GM10248 (cell line): ENCODE data around the gene PRKG1.

Experiments
- CTCF ChIA-PET: fragments of 300-600 bp; sonication (Branson Sonifier 250); formaldehyde crosslinking; extraction: SDS; loops from one replicate; lab custom pipeline; 2021; ENCODE audit warnings: antibody characterized with exemption; lab: Yijun Ruan, JAX
- POLR2A ChIA-PET: fragments of 350-650 bp; sonication (Branson Sonifier 250); formaldehyde crosslinking; extraction: SDS; loops from one replicate; lab custom pipeline; 2020; ENCODE audit warnings: antibody characterized with exemption; lab: Yijun Ruan, JAX
- DNase-seq: peaks from one replicate; pipeline ENCODE4 v3.0.0; 2012; ENCODE audit errors: extremely low spot score
- TF ChIP-seq, protein P1 (sequence below): IDR thresholded peaks from 2 replicates; pipeline ENCODE4 v1.5.1; 2012; ENCODE audit warnings: mild to moderate bottlenecking, low read depth; ENCODE audit errors: extremely low read depth, missing control alignments, control extremely low read depth

PRKG1 gene

DNA sequence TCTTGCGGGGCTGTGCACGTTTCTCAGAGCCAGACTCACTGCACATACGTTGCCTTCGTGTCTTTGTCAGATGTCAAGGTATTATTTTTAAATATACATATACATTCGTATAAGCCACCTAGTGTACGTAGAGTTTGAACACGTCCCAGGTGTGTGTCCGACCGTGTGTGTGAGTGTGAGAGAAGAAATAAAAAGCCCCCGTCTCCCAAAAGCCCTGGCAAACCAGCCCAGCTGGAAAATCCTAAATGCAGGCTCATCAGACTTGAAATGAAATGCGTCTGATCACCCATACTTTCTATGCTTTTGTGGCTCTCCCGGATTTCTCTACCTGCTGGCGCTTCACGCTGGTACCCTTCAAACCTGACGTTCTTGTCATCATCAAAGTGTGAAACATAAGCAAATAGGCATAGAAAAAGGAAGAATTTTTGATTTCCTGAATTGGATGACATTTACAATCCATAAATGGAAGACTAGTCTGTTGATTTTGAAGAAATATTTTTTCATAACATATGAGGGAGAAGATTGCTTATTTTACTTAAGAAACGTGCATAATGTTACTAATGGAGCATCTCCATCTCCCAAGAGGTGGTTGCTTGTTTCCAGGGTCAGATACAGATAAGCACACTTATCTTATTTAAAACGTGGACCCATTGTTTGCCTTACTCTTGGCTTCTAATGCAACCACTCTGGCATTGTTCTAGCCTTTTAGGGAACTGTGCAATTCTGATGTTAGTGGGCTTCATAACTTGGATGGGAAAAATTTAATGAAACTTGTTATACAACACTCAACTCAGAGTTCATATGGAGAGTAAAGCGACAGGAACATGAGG is 971 bp downstream of the PRKG1 start:
- TF ChIP-seq, protein P1, sequence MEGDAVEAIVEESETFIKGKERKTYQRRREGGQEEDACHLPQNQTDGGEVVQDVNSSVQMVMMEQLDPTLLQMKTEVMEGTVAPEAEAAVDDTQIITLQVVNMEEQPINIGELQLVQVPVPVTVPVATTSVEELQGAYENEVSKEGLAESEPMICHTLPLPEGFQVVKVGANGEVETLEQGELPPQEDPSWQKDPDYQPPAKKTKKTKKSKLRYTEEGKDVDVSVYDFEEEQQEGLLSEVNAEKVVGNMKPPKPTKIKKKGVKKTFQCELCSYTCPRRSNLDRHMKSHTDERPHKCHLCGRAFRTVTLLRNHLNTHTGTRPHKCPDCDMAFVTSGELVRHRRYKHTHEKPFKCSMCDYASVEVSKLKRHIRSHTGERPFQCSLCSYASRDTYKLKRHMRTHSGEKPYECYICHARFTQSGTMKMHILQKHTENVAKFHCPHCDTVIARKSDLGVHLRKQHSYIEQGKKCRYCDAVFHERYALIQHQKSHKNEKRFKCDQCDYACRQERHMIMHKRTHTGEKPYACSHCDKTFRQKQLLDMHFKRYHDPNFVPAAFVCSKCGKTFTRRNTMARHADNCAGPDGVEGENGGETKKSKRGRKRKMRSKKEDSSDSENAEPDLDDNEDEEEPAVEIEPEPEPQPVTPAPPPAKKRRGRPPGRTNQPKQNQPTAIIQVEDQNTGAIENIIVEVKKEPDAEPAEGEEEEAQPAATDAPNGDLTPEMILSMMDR: no peak
- POLR2A ChIA-PET: no interaction called here
- CTCF ChIA-PET: interaction anchor here (1.0 kb wide), 1 partner anchor 8 kb away, joined by 3 read pairs; no protein-coding TSS in a partner anchor
- DNase-seq: no peak

DNA sequence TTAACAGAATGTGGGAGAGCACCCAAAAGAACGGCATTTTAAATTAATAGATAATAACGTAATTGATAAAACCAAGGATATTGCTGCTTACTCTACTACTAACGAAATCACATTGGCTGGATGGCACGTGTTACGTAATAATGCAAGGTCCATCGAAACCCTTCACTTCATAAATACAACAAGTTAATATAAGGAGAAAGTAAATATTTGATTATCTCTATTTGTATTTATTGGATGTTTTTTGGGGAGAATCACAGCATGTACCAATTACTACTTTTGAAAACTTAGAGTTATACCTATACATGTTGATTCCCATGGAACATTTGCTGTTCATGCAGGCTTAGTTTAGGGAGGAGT is 1.6 kb downstream of the PRKG1 start:
- TF ChIP-seq, protein P1: no peak
- CTCF ChIA-PET: no interaction called here
- POLR2A ChIA-PET: no interaction called here
- no peak for DNase-seq

DNA sequence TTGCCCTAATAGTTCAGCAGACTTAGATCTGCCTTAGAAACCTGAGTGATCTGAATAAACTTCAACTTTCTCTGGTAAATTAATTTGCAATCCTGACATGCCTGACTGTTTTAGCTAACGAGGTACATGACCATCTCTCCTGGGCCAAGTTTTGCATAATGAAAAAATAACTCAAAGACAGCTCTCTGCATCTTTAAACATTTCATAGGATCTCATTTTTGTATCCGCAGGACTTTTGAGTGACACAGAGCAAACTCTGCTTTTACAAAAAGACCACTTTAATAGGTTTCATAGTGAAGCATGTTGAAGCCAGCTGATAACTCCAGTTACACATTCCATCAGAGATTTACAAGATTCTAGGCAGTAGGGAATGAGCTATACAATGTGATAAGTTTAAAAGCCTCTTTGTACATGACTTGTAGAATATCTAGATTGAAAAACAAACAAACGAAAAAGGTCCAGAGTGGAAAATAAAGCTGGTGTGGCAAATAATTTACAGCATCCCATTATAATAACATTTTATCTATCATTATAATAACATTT is 2.1 kb downstream of the PRKG1 start:
- TF ChIP-seq, protein P1: no peak
- no peak for DNase-seq
- POLR2A ChIA-PET: no interaction called here
- CTCF ChIA-PET: no interaction called here

DNA sequence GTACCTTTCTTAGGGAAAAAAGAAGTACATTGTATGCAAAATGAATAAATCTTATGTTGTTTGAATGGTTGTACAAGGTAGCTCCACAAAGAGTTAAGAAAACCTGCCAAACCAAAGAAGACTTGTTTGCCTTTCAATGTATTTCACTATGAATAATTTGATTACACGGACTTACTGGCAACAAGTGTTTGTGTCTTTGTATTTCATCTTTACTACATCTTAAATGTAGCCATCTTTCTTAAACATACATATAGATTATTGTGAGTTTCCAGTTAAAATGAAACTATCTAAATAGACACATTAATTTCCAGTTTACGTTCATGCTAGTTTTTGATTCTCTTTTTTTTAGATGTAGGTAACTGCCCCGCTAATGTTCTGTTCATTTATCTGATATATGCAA is 2.8 kb downstream of the PRKG1 start:
- TF ChIP-seq, protein P1: no peak
- ChIA-PET POLR2A (no interaction called here), CTCF (no interaction called here)
- no peak for DNase-seq

DNA sequence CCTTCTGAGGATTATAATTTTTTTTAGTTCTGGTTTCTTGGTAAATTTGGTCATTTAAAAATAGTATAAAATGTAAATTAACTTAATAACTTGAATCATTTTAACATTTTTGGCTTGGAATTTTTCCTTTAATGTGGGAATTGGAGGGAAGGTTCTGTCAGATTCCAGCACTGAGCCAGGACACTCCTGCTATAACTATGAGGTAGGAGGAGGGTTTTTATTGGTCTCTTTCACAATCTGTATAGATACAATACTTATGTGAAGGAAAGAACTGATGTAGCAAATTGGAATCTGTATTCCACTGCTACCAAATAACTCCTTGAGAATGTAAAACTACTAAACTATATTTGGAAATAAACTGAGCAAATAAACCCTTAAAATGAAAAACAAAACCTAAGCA is 3.2 kb downstream of the PRKG1 start:
- CTCF ChIA-PET: no interaction called here
- POLR2A ChIA-PET: no interaction called here
- TF ChIP-seq, protein P1: no peak
- DNase-seq: no peak

DNA sequence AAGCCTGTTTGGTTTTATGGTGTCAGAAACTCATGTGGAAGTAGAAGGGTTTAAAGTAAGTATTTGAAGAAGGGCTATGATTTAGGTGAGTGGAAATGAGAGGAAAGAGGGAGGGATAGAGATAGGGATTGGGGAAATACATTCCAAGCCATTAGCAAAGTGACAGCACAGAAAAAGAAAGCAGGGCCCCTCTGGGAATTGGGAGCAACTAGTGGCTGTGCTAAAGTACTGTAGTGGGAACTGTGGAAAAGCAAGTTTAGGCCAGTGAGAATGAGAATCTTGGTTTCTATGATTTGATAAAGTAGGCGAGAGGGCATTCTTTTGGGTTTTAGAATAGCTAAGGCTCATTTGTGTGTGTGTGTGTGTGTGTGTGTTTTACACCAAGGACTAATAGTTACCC is 5.0 kb downstream of the PRKG1 start:
- TF ChIP-seq, protein P1: no peak
- ChIA-PET CTCF (interaction anchor here (1.3 kb wide), 1 partner anchor 9 kb away, joined by 4 read pairs; no protein-coding TSS in a partner anchor), POLR2A (no interaction called here)
- no peak for DNase-seq
